HepG2 (cell line): Measurements from ENCODE around the gene PDCD11. TPM values are rescaled to one million over a fixed set of nuclear protein-coding genes. Genes with fewer than 3 reads are reported as not detected.

Source experiments
- ATAC-seq: fragments of 200-7000 bp; cut with Tn5 transposase; 3 replicates; pipeline ENCODE4 v1.9.1; 2020; ENCODE audit warnings: mild to moderate bottlenecking, moderate library complexity
- BruUV-seq: library from RNA; stranded (reverse); fragments of 400-500 nt; replicated peaks from 2 replicates; lab custom pipeline; 2021; lab: Mats Ljungman, UMichigan
- CTCF ChIA-PET: fragments of 300-600 bp; formaldehyde crosslinking; extraction: SDS; loops from one replicate; lab custom pipeline; 2021; ENCODE audit warnings: low total read pairs, inconsistent platforms, low intra/inter-chr PET ratio; lab: Yijun Ruan, JAX
- POLR2A ChIA-PET: fragments of 350-600 bp; sonication (Branson Sonifier 250); formaldehyde crosslinking; loops from one replicate; lab custom pipeline; 2020; ENCODE audit warnings: antibody characterized with exemption, inconsistent platforms; lab: Yijun Ruan, JAX
- DNase-seq: peaks from one replicate; pipeline ENCODE4 v3.0.0-alpha.2; 2015; ENCODE audit warnings: low spot score
- FAIRE-seq: peaks from 3 replicates; lab custom pipeline; 2011; peaks lifted over from hg19 to GRCh38; lab: Jason Lieb, UNC
- H2AFZ ChIP-seq: one replicate; pipeline ENCODE4 v1.6.1; 2011; ENCODE audit warnings: low read length, inconsistent platforms
- H3K27ac ChIP-seq: fragments of 300-600 bp; 3 replicates; pipeline ENCODE4 v1.8.0; 2011; ENCODE audit warnings: mixed run types, mild to moderate bottlenecking, mixed read lengths, low read length, inconsistent platforms; ENCODE audit not compliant: insufficient read depth; ENCODE audit errors: extremely low read length
- H3K27me3 ChIP-seq, 2 experiments: fragments of 200-600 bp in 1 of 2; 2 replicates in 1 of 2; 3 replicates in 1 of 2; pipeline versions ENCODE4 v1.6.0 to v1.8.0; 2011; ENCODE audit warnings: low read length in 2 of 2, mild to moderate bottlenecking in 2 of 2, moderate library complexity in 2 of 2, inconsistent platforms in 1 of 2; ENCODE audit not compliant: insufficient read depth in 2 of 2, control insufficient read depth in 1 of 2
- H3K36me3 ChIP-seq, 2 experiments: fragments of 200-600 bp in 1 of 2; replicated peaks in 1 of 2; 2 replicates in 1 of 2; 3 replicates in 1 of 2; pipeline versions ENCODE4 v1.5.1 to v1.8.0; 2011; ENCODE audit warnings: low read length in 2 of 2, inconsistent platforms in 1 of 2; ENCODE audit not compliant: insufficient read depth in 2 of 2, control insufficient read depth in 1 of 2
- H3K4me1 ChIP-seq: 2 replicates; pipeline ENCODE4 v1.5.1; 2012; ENCODE audit warnings: low read length, inconsistent platforms; ENCODE audit not compliant: insufficient read depth
- H3K4me2 ChIP-seq: 2 replicates; pipeline ENCODE4 v1.6.0; 2011; ENCODE audit warnings: low read depth, low read length, inconsistent platforms
- H3K4me3 ChIP-seq, 3 experiments: fragments of 200-600 bp in 1 of 3; sonication (generic), shearing (Covaris generic) in 1 of 3; replicated peaks in 1 of 3; 2 replicates each; pipeline ENCODE4 v1.5.1; 2011 to 2016; ENCODE audit warnings: low read length in 3 of 3, inconsistent platforms in 2 of 3, low read depth in 2 of 3, mild to moderate bottlenecking in 2 of 3, control low read depth in 1 of 3, mixed read lengths in 1 of 3; ENCODE audit not compliant: insufficient read depth in 1 of 3
- H3K79me2 ChIP-seq: one replicate; pipeline ENCODE4 v1.6.1; 2011; ENCODE audit warnings: low read length, inconsistent platforms; ENCODE audit not compliant: insufficient read depth
- H3K9ac ChIP-seq: 2 replicates; pipeline ENCODE4 v1.6.0; 2011; ENCODE audit warnings: mild to moderate bottlenecking, low read depth, low read length, inconsistent platforms; ENCODE audit not compliant: insufficient read depth
- H3K9me3 ChIP-seq: 2 replicates; pipeline ENCODE4 v1.5.1; 2012; ENCODE audit warnings: mild to moderate bottlenecking, low read length
- H4K20me1 ChIP-seq: 2 replicates; pipeline ENCODE4 v1.6.0; 2011; ENCODE audit warnings: inconsistent platforms, mild to moderate bottlenecking, low read length, moderate library complexity; ENCODE audit not compliant: insufficient read depth
- GATA4 ChIP-seq: sonication (generic); IDR thresholded peaks from 2 replicates; pipeline ENCODE4 v1.6.1; 2016; ENCODE audit warnings: antibody characterized with exemption, low read depth, borderline replicate concordance
- PCBP1 ChIP-seq: fragments of 200-400 bp; formaldehyde crosslinking; IDR thresholded peaks from 2 replicates; pipeline ENCODE4 v1.6.1; 2017; ENCODE audit warnings: mild to moderate bottlenecking, low read depth, low read length, borderline replicate concordance
- RFX3 ChIP-seq: IDR thresholded peaks from 2 replicates; pipeline ENCODE4 v1.6.1; 2016; ENCODE audit warnings: missing biosample characterization, missing genetic modification reagents
- TP53 ChIP-seq: sonication (generic); formaldehyde crosslinking; conservative IDR thresholded peaks from 2 replicates; pipeline ENCODE4 v1.4.0; 2020; ENCODE audit warnings: missing genetic modification reagents
- ZC3H13 ChIP-seq: sonication (generic); formaldehyde crosslinking; IDR thresholded peaks from 2 replicates; pipeline ENCODE4 v1.8.1; 2023; ENCODE audit warnings: mild to moderate bottlenecking, missing genetic modification reagents, moderate library complexity
- WGBS: methylation state at CpG from one replicate; pipeline ENCODE4 v1.1.6; 2017; ENCODE audit warnings: low lambda C conversion rate; 5-methylcytosine and 5-hydroxymethylcytosine counted together
- in situ Hi-C: cut with HindIII; loops from 2 replicates; pipeline ENCODE4 v1.10.0; 2017; ENCODE audit warnings: low pct_unique_long_range_greater_than_20kb; ENCODE audit not compliant: extremely low pct_ligation_motif_present
- intact Hi-C: fragments of 100-400 bp; cut with micrococcal nuclease; formaldehyde crosslinking; loops from one replicate; pipeline ENCODE4 v1.10.0; 2022; ENCODE audit not compliant: unreplicated experiment
- polyA plus RNA-seq, 8 experiments: library from polyadenylated mRNA; depleted of rRNA in 3 of 8; stranded (reverse) in 7 of 8; unstranded in 1 of 8; fragments of >200 nt; fragmentation: Illumina TruSeq in 4 of 8; extraction: Trizol in 4 of 8; gene quantifications; 2 replicates each; pipeline versions ENCODE4 v1.2.1 to v1.2.3, GENCODE V29; 2011 to 2016; ENCODE audit warnings: low read depth in 4 of 8, missing spikeins in 1 of 8, mixed read lengths in 1 of 8; ENCODE audit not compliant: insufficient read depth in 1 of 8
- total RNA-seq, 5 experiments: library from RNA; depleted of rRNA; stranded (reverse); fragments of >200 nt; fragmentation: Illumina TruSeq; extraction: Trizol; gene quantifications; 2 replicates each; pipeline ENCODE4 v1.2.3, GENCODE V29; 2016; ENCODE audit warnings: low read depth in 1 of 5
- TF ChIP-seq, protein P1 (sequence below): sonication (generic); formaldehyde crosslinking; IDR thresholded peaks from 2 replicates; pipeline ENCODE4 v1.5.0; 2020; ENCODE audit warnings: mild to moderate bottlenecking, missing genetic modification reagents, borderline replicate concordance
- TF ChIP-seq, protein P2 (sequence below): sonication (generic); formaldehyde crosslinking; IDR thresholded peaks from 2 replicates; pipeline ENCODE4 v1.4.0; 2020; ENCODE audit warnings: missing genetic modification reagents
- TF ChIP-seq, protein P3 (sequence below): sonication (generic); formaldehyde crosslinking; IDR thresholded peaks from 2 replicates; pipeline ENCODE4 v1.5.1; 2020; ENCODE audit warnings: missing genetic modification reagents, mild to moderate bottlenecking, borderline replicate concordance
- TF ChIP-seq, protein P4 (sequence below): sonication (generic); formaldehyde crosslinking; IDR thresholded peaks from 2 replicates; pipeline ENCODE4 v1.8.0; 2022; ENCODE audit warnings: mild to moderate bottlenecking, missing genetic modification reagents; ENCODE audit not compliant: insufficient replicate concordance

Gene PDCD11
- total and polyA plus RNA-seq, 2 of the 13 experiments (the other 11 are each of a cell fraction or from before 2014, with no cell fraction given): 12.8 to 52.8 TPM

DNA sequence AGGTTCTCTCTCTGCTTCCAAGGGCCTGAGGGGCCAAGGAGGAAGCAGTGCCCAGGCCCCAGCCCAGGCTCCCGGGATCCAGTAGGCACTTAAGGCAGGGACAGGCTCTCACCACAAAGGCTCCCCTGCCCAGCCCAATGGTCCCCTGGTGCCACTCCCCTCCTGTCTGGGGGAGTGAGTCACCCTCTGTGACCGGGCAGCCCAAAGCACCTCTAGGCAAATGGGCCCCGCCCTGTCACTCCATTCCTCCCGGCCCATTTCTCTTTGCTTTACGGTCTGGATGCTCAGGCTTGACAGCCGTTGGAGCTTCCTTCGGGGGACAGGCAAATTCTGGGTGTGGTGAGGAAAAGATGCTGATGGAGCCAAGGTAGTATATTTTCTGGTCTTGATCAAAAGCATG lies 82.7 kb downstream of the PDCD11 start, which contains the start of gene CALHM3 (continued):
- TF ChIP-seq, protein P1, sequence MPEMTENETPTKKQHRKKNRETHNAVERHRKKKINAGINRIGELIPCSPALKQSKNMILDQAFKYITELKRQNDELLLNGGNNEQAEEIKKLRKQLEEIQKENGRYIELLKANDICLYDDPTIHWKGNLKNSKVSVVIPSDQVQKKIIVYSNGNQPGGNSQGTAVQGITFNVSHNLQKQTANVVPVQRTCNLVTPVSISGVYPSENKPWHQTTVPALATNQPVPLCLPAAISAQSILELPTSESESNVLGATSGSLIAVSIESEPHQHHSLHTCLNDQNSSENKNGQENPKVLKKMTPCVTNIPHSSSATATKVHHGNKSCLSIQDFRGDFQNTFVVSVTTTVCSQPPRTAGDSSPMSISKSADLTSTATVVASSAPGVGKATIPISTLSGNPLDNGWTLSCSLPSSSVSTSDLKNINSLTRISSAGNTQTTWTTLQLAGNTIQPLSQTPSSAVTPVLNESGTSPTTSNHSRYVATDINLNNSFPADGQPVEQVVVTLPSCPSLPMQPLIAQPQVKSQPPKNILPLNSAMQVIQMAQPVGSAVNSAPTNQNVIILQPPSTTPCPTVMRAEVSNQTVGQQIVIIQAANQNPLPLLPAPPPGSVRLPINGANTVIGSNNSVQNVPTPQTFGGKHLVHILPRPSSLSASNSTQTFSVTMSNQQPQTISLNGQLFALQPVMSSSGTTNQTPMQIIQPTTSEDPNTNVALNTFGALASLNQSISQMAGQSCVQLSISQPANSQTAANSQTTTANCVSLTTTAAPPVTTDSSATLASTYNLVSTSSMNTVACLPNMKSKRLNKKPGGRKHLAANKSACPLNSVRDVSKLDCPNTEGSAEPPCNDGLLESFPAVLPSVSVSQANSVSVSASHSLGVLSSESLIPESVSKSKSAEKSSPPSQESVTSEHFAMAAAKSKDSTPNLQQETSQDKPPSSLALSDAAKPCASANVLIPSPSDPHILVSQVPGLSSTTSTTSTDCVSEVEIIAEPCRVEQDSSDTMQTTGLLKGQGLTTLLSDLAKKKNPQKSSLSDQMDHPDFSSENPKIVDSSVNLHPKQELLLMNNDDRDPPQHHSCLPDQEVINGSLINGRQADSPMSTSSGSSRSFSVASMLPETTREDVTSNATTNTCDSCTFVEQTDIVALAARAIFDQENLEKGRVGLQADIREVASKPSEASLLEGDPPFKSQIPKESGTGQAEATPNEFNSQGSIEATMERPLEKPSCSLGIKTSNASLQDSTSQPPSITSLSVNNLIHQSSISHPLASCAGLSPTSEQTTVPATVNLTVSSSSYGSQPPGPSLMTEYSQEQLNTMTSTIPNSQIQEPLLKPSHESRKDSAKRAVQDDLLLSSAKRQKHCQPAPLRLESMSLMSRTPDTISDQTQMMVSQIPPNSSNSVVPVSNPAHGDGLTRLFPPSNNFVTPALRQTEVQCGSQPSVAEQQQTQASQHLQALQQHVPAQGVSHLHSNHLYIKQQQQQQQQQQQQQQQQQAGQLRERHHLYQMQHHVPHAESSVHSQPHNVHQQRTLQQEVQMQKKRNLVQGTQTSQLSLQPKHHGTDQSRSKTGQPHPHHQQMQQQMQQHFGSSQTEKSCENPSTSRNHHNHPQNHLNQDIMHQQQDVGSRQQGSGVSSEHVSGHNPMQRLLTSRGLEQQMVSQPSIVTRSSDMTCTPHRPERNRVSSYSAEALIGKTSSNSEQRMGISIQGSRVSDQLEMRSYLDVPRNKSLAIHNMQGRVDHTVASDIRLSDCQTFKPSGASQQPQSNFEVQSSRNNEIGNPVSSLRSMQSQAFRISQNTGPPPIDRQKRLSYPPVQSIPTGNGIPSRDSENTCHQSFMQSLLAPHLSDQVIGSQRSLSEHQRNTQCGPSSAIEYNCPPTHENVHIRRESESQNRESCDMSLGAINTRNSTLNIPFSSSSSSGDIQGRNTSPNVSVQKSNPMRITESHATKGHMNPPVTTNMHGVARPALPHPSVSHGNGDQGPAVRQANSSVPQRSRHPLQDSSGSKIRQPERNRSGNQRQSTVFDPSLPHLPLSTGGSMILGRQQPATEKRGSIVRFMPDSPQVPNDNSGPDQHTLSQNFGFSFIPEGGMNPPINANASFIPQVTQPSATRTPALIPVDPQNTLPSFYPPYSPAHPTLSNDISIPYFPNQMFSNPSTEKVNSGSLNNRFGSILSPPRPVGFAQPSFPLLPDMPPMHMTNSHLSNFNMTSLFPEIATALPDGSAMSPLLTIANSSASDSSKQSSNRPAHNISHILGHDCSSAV (CRISPR knock-in tag): no peak
- no peak for TF ChIP-seq RFX3 (CRISPR knock-in tag)
- no peak for TF ChIP-seq TP53 (CRISPR knock-in tag)

DNA sequence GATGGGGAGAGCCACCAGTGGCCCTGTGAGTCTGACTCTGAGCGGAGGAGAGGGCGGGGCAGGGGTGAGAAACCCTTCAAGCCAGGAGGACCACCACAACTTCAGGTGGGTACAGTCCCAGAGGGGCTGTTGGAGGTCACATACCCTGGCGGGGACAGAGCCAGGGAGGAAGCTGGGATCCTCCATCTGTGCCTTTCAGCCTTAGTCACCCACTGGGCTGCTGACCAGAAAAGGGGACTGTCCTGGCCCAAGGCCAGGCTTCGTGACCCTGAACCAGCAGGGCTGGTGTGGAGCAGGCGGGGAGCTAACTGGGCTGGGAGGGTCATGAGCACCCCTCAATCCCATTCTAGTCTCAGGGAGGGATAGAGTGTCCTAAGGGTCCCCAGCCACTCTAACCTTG lies 84.1 kb downstream of the PDCD11 start:
- no TSS peak for BruUV-seq
- FAIRE-seq (no peak), DNase-seq (no peak), ATAC-seq (no peak)
- H3K36me3 ChIP-seq: no peaks in the 10 kb centered on the region
- no peak overlapping the region for H3K4me2 ChIP-seq
- no peak overlapping the region for H3K9ac ChIP-seq
- no peak overlapping the region for H2AFZ ChIP-seq
- in situ Hi-C loops (loop anchor here (5.0 kb wide), 1 partner anchor 63 kb away; no protein-coding TSS in a partner anchor), intact Hi-C loops (loop anchor here (10.0 kb wide), 1 partner anchor 114 kb away; no protein-coding TSS in a partner anchor)
- H3K27me3 ChIP-seq: peaks cover 4 to 21% of the 10 kb centered on the region in 2 experiments
- no peak overlapping the region for H3K27ac ChIP-seq
- no peaks in the 10 kb centered on the region for H4K20me1 ChIP-seq
- H3K4me3 ChIP-seq: no peak overlapping the region
- H3K9me3 ChIP-seq: no peaks in the 10 kb centered on the region
- H3K79me2 ChIP-seq: no peaks in the 10 kb centered on the region
- H3K4me1 ChIP-seq: peaks cover 23% of the 10 kb centered on the region
- whole genome bisulfite sequencing: 47% methylated on average over 3 of the region's 5 CpGs
- CTCF ChIA-PET: no interaction called here
- POLR2A ChIA-PET: no interaction called here
- TF ChIP-seq, protein P2, sequence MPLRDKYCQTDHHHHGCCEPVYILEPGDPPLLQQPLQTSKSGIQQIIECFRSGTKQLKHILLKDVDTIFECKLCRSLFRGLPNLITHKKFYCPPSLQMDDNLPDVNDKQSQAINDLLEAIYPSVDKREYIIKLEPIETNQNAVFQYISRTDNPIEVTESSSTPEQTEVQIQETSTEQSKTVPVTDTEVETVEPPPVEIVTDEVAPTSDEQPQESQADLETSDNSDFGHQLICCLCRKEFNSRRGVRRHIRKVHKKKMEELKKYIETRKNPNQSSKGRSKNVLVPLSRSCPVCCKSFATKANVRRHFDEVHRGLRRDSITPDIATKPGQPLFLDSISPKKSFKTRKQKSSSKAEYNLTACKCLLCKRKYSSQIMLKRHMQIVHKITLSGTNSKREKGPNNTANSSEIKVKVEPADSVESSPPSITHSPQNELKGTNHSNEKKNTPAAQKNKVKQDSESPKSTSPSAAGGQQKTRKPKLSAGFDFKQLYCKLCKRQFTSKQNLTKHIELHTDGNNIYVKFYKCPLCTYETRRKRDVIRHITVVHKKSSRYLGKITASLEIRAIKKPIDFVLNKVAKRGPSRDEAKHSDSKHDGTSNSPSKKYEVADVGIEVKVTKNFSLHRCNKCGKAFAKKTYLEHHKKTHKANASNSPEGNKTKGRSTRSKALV (CRISPR knock-in tag): no peak
- TF ChIP-seq GATA4 (no peak), PCBP1 (no peak), ZC3H13 (CRISPR knock-in tag) (no peak)
- TF ChIP-seq, protein P3, sequence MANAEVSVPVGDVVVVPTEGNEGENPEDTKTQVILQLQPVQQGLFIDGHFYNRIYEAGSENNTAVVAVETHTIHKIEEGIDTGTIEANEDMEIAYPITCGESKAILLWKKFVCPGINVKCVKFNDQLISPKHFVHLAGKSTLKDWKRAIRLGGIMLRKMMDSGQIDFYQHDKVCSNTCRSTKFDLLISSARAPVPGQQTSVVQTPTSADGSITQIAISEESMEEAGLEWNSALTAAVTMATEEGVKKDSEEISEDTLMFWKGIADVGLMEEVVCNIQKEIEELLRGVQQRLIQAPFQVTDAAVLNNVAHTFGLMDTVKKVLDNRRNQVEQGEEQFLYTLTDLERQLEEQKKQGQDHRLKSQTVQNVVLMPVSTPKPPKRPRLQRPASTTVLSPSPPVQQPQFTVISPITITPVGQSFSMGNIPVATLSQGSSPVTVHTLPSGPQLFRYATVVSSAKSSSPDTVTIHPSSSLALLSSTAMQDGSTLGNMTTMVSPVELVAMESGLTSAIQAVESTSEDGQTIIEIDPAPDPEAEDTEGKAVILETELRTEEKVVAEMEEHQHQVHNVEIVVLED (CRISPR knock-in tag): no peak
- TF ChIP-seq, protein P4, sequence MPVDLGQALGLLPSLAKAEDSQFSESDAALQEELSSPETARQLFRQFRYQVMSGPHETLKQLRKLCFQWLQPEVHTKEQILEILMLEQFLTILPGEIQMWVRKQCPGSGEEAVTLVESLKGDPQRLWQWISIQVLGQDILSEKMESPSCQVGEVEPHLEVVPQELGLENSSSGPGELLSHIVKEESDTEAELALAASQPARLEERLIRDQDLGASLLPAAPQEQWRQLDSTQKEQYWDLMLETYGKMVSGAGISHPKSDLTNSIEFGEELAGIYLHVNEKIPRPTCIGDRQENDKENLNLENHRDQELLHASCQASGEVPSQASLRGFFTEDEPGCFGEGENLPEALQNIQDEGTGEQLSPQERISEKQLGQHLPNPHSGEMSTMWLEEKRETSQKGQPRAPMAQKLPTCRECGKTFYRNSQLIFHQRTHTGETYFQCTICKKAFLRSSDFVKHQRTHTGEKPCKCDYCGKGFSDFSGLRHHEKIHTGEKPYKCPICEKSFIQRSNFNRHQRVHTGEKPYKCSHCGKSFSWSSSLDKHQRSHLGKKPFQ (CRISPR knock-in tag): no peak
